ENCODE results near the gene AFDN.

- no peak for TF ChIP-seq CTCF (IDR thresholded peaks at IDR 0.05; ENCODE audit: insufficient read depth, low read length, poor library complexity, severe bottlenecking)
- TF ChIP-seq EZH2phosphoT487 (conservative IDR thresholded peaks at IDR 0.05; ENCODE audit: low read length) = no peak
Measured at GRCh38 chr6:167860550-167861226, 34.0 kb downstream of the AFDN start.

Data from SU-DHL-6 (cell line).